ENCODE results near the gene KLF11.

DNA sequence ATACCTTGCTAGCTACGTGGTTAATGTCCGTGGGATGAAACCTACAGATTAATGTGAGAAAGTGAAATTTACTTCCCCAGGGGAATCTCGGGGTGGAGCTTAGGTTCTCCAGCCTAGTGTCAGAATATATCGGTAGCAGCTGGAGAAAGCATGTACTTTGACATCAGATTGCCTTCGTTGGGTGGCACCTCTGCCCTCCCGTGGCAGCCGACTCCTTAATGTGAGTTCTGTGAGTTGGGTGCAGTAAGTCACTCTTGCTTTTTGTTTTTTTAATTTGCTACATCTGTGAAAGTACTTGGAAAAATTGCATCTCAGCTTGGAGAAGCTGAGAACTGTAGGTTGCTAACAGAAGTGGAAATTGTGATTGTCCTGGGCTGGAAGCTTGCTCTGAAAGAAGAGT, 3.6 kb downstream of the KLF11 start:
- no peak for TF ChIP-seq CTCF (IDR thresholded peaks at IDR 0.05)
- TF ChIP-seq POLR2AphosphoS5 (IDR thresholded peaks at IDR 0.05) = no peak
- no peak for TF ChIP-seq POLR2A (IDR thresholded peaks at IDR 0.05)

All from gastroesophageal sphincter (tissue), 3 donors.